ENCODE results near the gene SBF2. TPM values are rescaled to one million over a fixed set of nuclear protein-coding genes. Genes with fewer than 3 reads are reported as not detected.

SBF2 gene
- total RNA-seq, 1 experiment from 2014 or later, result 30.2 TPM

- Histone ChIP-seq H4K91ac (ENCODE audit: insufficient read length, low read depth, low read length) (no peak overlapping the region), H3K23ac (ENCODE audit: insufficient read length, low read depth, low read length) (no peak overlapping the region), H3K9me3 (ENCODE audit: control insufficient read depth, low read depth, low read length) (no peaks in the 10 kb centered on the region), H3K79me2 (ENCODE audit: insufficient read depth, low read length) (0 out of 2 replicates have a peak, but pooled peaks cover 3% of the 10 kb centered on the region), H3K4ac (ENCODE audit: low read depth, low read length) (no peak overlapping the region), H3T11ph (ENCODE audit: low read length) (no peak overlapping the region), H2BK15ac (ENCODE audit: low read depth, low read length) (no peak overlapping the region), H3K14ac (ENCODE audit: insufficient read depth, low read length) (no peak overlapping the region), H3K79me1 (ENCODE audit: insufficient read depth, low read depth, low read length, poor library complexity, severe bottlenecking) (no peaks in the 10 kb centered on the region), H3K9ac (ENCODE audit: extremely low read depth, insufficient read length, low read length) (no peak overlapping the region), H3K27ac (ENCODE audit: insufficient read length, low read depth, low read length) (no peak overlapping the region), H3K4me2 (ENCODE audit: insufficient read depth, insufficient read length, low read length) (no peak overlapping the region), H3K27me3 (ENCODE audit: insufficient read depth, low read length) (no peaks in the 10 kb centered on the region), H2BK120ac (ENCODE audit: low read depth, low read length, poor library complexity, severe bottlenecking) (no peak overlapping the region), H2AK5ac (ENCODE audit: insufficient read length, low read length) (no peak overlapping the region), H4K5ac (ENCODE audit: insufficient read length, low read depth, low read length) (no peak overlapping the region), H4K20me1 (ENCODE audit: control insufficient read depth, insufficient read depth, insufficient read length) (no peaks in the 10 kb centered on the region), H2AFZ (ENCODE audit: low read length) (no peak overlapping the region), H3K56ac (ENCODE audit: insufficient read length, low read depth, low read length) (no peak overlapping the region), H2BK5ac (ENCODE audit: insufficient read length, low read length) (no peak overlapping the region), H2BK12ac (ENCODE audit: insufficient read length, low read depth, low read length) (no peak overlapping the region), H4K8ac (replicated peaks; ENCODE audit: insufficient read length, low read depth, low read length) (no peak overlapping the region), H3K18ac (ENCODE audit: insufficient read length, low read depth, low read length) (no peak overlapping the region), H3K4me1 (ENCODE audit: insufficient read depth, low read length) (no peaks in the 10 kb centered on the region), H3K23me2 (ENCODE audit: insufficient read length, low read depth, low read length, poor library complexity, severe bottlenecking) (no peaks in the 10 kb centered on the region), H2BK20ac (ENCODE audit: low read depth, low read length, poor library complexity, severe bottlenecking) (no peak overlapping the region)
- H3K36me3 Mint-ChIP-seq (ENCODE audit: insufficient read depth in 1 of 3, low read depth in 3 of 3), result no peaks in the 10 kb centered on the region
- H3K27ac Mint-ChIP-seq, result no peak overlapping the region
- no peaks in the 10 kb centered on the region; the same call in 1 of the 2 replicates for H3K27me3 Mint-ChIP-seq (ENCODE audit: low read depth)
- H3K9me3 Mint-ChIP-seq, result no peaks in the 10 kb centered on the region
- no peak for DNase-seq
- peaks cover 7 to 10% of the 10 kb centered on the region in 2 experiments for H3K4me1 Mint-ChIP-seq
- no peak overlapping the region for H3K4me3 Mint-ChIP-seq
- WGBS (ENCODE audit: extremely low coverage, insufficient read length, low lambda C conversion rate), result no CpG with 5 or more reads among the region's 11 CpGs
- no peak for TF ChIP-seq CTCF (conservative IDR thresholded peaks at IDR 0.05)
These were observed 21.9 kb downstream of the SBF2 start for GRCh38 chr11:10272132-10272531.

All from H9 (cell line).